K562 (cell line): ENCODE data around the gene CHAC1. TPM values are rescaled to one million over a fixed set of nuclear protein-coding genes. Genes with fewer than 3 reads are reported as not detected.
A peak's percentile ranks its signal among the peaks of the same experiment; 100 is the strongest.

Experiments
- ATAC-seq: fragments of 200-7000 bp; cut with Tn5 transposase; 3 replicates; pipeline ENCODE4 v1.9.1; 2020; ENCODE audit warnings: moderate library complexity
- BruUV-seq: library from RNA; stranded (reverse); fragments of 400-500 nt; replicated peaks from 2 replicates; lab custom pipeline; 2021; lab: Mats Ljungman, UMichigan
- CTCF ChIA-PET: fragments of 300-600 bp; formaldehyde crosslinking; extraction: SDS; loops from one replicate; lab custom pipeline; 2021; ENCODE audit warnings: low intra/inter-chr PET ratio; lab: Yijun Ruan, JAX
- POLR2A ChIA-PET: fragments of 300-600, 350-650 bp; sonication (Branson Sonifier 250); formaldehyde crosslinking; extraction: SDS; loops from one replicate; lab custom pipeline; 2021; ENCODE audit warnings: antibody characterized with exemption, inconsistent platforms; lab: Yijun Ruan, JAX
- DNase-seq, 4 experiments: peaks; one replicate each; pipeline versions ENCODE4 v3.0.0 to v3.0.0-alpha.2; 2011 to 2018; ENCODE audit warnings: low spot score in 3 of 4, mixed read lengths in 3 of 4; ENCODE audit errors: extremely low read depth in 1 of 4
- FAIRE-seq: peaks from 2 replicates; lab custom pipeline; 2011; peaks lifted over from hg19 to GRCh38; lab: Jason Lieb, UNC
- H2AFZ ChIP-seq: 2 replicates; pipeline ENCODE4 v1.6.0; 2011; ENCODE audit warnings: low read depth, low read length, control low read depth, inconsistent platforms
- H3K27ac ChIP-seq: fragments of 200-600 bp; 3 replicates; pipeline ENCODE4 v1.8.0; 2011; ENCODE audit warnings: low read depth, mild to moderate bottlenecking, control low read depth, inconsistent platforms, low read length, moderate library complexity, mixed read lengths; ENCODE audit errors: extremely low read depth
- H3K27me3 ChIP-seq, 2 experiments: fragments of 300-600 bp in 1 of 2; 2 replicates in 1 of 2; 3 replicates in 1 of 2; pipeline versions ENCODE4 v1.6.0 to v1.8.0; 2011; ENCODE audit warnings: inconsistent platforms in 2 of 2, low read length in 2 of 2, mild to moderate bottlenecking in 1 of 2, mixed read lengths in 1 of 2, moderate library complexity in 1 of 2; ENCODE audit not compliant: control insufficient read depth in 2 of 2, insufficient read depth in 2 of 2
- H3K36me3 ChIP-seq: fragments of 300-600 bp; 3 replicates; pipeline ENCODE4 v1.8.0; 2011; ENCODE audit warnings: mild to moderate bottlenecking, low read length, inconsistent platforms; ENCODE audit not compliant: control insufficient read depth, insufficient read depth
- H3K4me1 ChIP-seq, 2 experiments: fragments of 200-600 bp in 1 of 2; replicated peaks in 1 of 2; 2 replicates in 1 of 2; 3 replicates in 1 of 2; pipeline versions ENCODE4 v1.5.1 to v1.8.0; 2011; ENCODE audit warnings: inconsistent platforms in 2 of 2, low read length in 2 of 2, mild to moderate bottlenecking in 1 of 2, mixed read lengths in 1 of 2, moderate library complexity in 1 of 2; ENCODE audit not compliant: control insufficient read depth in 2 of 2, insufficient read depth in 2 of 2
- H3K4me2 ChIP-seq: 2 replicates; pipeline ENCODE4 v1.6.1; 2011; ENCODE audit warnings: low read length, control low read depth, inconsistent platforms, mixed read lengths; ENCODE audit not compliant: insufficient read depth
- H3K4me3 ChIP-seq: fragments of 200-600 bp; sonication (generic), shearing (Covaris generic); 2 replicates; pipeline ENCODE4 v1.5.1; 2016; ENCODE audit warnings: control low read depth, inconsistent platforms
- H3K79me2 ChIP-seq: fragments of 200-600 bp; 3 replicates; pipeline ENCODE4 v1.8.0; 2011; ENCODE audit warnings: low read length, inconsistent platforms; ENCODE audit not compliant: control insufficient read depth, insufficient read depth
- H3K9ac ChIP-seq, 2 experiments: 2 replicates each; pipeline versions ENCODE4 v1.6.0 to v1.6.1; 2011; ENCODE audit warnings: low read depth in 2 of 2, low read length in 2 of 2, control low read depth in 1 of 2, inconsistent platforms in 1 of 2, mild to moderate bottlenecking in 1 of 2, mixed read lengths in 1 of 2; ENCODE audit not compliant: insufficient read depth in 1 of 2
- H3K9me1 ChIP-seq: one replicate; pipeline ENCODE4 v1.6.0; 2011; ENCODE audit warnings: inconsistent platforms, mild to moderate bottlenecking, low read length, moderate library complexity; ENCODE audit not compliant: control insufficient read depth, insufficient read depth
- H3K9me3 ChIP-seq: replicated peaks from 2 replicates; pipeline ENCODE4 v1.5.1; 2011; ENCODE audit warnings: low read depth, low read length, inconsistent platforms; ENCODE audit not compliant: control insufficient read depth, insufficient read depth
- H4K20me1 ChIP-seq: replicated peaks from 2 replicates; pipeline ENCODE4 v1.6.1; 2011; ENCODE audit warnings: low read length, inconsistent platforms, mixed read lengths; ENCODE audit not compliant: control insufficient read depth, insufficient read depth
- BHLHE40 ChIP-seq: IDR thresholded peaks from 2 replicates; pipeline ENCODE4 v1.6.1; 2011; ENCODE audit warnings: low read length, improper control_type of control experiment
- CBX3 ChIP-seq, 2 experiments: IDR thresholded peaks; 1 replicate in 1 of 2; 2 replicates in 1 of 2; pipeline ENCODE4 v1.6.1; 2012; ENCODE audit warnings: inconsistent platforms in 2 of 2, low read length in 2 of 2, borderline replicate concordance in 1 of 2, control low read depth in 1 of 2
- CEBPG ChIP-seq, 3 experiments: fragments of 200-800 bp in 1 of 3; sonication (Bioruptor generic) in 1 of 3; sonication (generic) in 1 of 3; formaldehyde crosslinking in 1 of 3; IDR thresholded peaks in 2 of 3; conservative IDR thresholded peaks in 1 of 3; 2 replicates each; pipeline versions ENCODE4 v1.6.1 to v1.8.0; 2016 to 2022; ENCODE audit warnings: missing compliant biosample characterization in 2 of 3, missing genetic modification characterization in 2 of 3, mild to moderate bottlenecking in 1 of 3, missing genetic modification reagents in 1 of 3
- DMBX1 ChIP-seq: fragments of 250-450 bp; sonication (Bioruptor Pico); IDR thresholded peaks from 2 replicates; pipeline ENCODE4 v1.8.0; 2022; ENCODE audit warnings: inconsistent platforms, mild to moderate bottlenecking, moderate library complexity, borderline replicate concordance
- HCFC1 ChIP-seq: IDR thresholded peaks from 2 replicates; pipeline ENCODE4 v1.6.1; 2012; ENCODE audit warnings: low read depth, low read length, improper control_type of control experiment
- HNRNPK ChIP-seq: fragments of 200-400 bp; formaldehyde crosslinking; IDR thresholded peaks from one replicate; pipeline ENCODE4 v1.6.1; 2018; ENCODE audit warnings: mild to moderate bottlenecking, low read depth, low read length; ENCODE audit not compliant: poor library complexity, severe bottlenecking
- LCOR ChIP-seq: sonication (generic); formaldehyde crosslinking; IDR thresholded peaks from 2 replicates; pipeline ENCODE4 v1.8.0; 2022; ENCODE audit warnings: mild to moderate bottlenecking, missing genetic modification reagents
- MCM7 ChIP-seq, 2 experiments: fragments of 450-650 bp; IDR thresholded peaks; 2 replicates each; pipeline ENCODE4 v1.6.1; 2016 to 2018
- MTA3 ChIP-seq: fragments of 450-650 bp; formaldehyde crosslinking; IDR thresholded peaks from 2 replicates; pipeline ENCODE4 v1.6.1; 2017; ENCODE audit warnings: mild to moderate bottlenecking, borderline replicate concordance
- NFIC ChIP-seq: fragments of 450-650 bp; IDR thresholded peaks from 2 replicates; pipeline ENCODE4 v1.6.1; 2017; ENCODE audit warnings: mild to moderate bottlenecking, inconsistent platforms
- SNIP1 ChIP-seq: fragments of 450-650 bp; IDR thresholded peaks from 2 replicates; pipeline ENCODE4 v1.7.1; 2017; ENCODE audit warnings: low read depth, mild to moderate bottlenecking
- TFAM ChIP-seq: fragments of 250-450 bp; sonication (Bioruptor Pico); conservative IDR thresholded peaks from 2 replicates; pipeline ENCODE4 v1.5.0; 2021; ENCODE audit warnings: mild to moderate bottlenecking, moderate library complexity
- TOE1 ChIP-seq, 2 experiments: fragments of 450-650 bp in 1 of 2; sonication (generic) in 1 of 2; formaldehyde crosslinking in 1 of 2; IDR thresholded peaks; 2 replicates each; pipeline versions ENCODE4 v1.7.1 to v1.8.0; 2016 to 2022; ENCODE audit warnings: borderline replicate concordance in 2 of 2, mild to moderate bottlenecking in 2 of 2, antibody characterized with exemption in 1 of 2, inconsistent platforms in 1 of 2, low read depth in 1 of 2, missing genetic modification reagents in 1 of 2, moderate library complexity in 1 of 2
- ZFP36 ChIP-seq: fragments of 150-350 bp; IDR thresholded peaks from 2 replicates; pipeline ENCODE4 v1.6.1; 2018; ENCODE audit warnings: low read length, low read depth; ENCODE audit not compliant: partially characterized antibody
- WGBS: fragments of 100-300 bp; shearing (Covaris generic); methylation state at CpG from one replicate; pipeline ENCODE4 v1.1.6; 2016; ENCODE audit warnings: low coverage, mixed read lengths; ENCODE audit not compliant: insufficient coverage; ENCODE audit errors: missing lambda C conversion rate; 5-methylcytosine and 5-hydroxymethylcytosine counted together
- in situ Hi-C: fragments of 300-500 bp; cut with MboI; formaldehyde crosslinking; loops from 4 replicates; pipeline ENCODE4 v1.15.0; 2018; ENCODE audit warnings: inconsistent platforms, mixed read lengths
- intact Hi-C: fragments of 100-400 bp; cut with micrococcal nuclease; formaldehyde crosslinking; loops from 2 replicates; pipeline ENCODE4 v1.14.2; 2022
- polyA plus RNA-seq, 8 experiments: library from polyadenylated mRNA; depleted of rRNA in 4 of 8; stranded (reverse) in 5 of 8; unstranded in 3 of 8; fragments of >200 nt; fragmentation: Nextera tagmentation in 2 of 8; fragmentation: Illumina TruSeq in 1 of 8; extraction: Ambion mirVana in 2 of 8; extraction: Trizol in 1 of 8; gene quantifications; 2 replicates each; pipeline versions ENCODE4 v1.2.1 to v1.2.3, GENCODE V29; 2011 to 2014; ENCODE audit warnings: inconsistent platforms in 1 of 8, missing spikeins in 1 of 8
- total RNA-seq, 7 experiments: library from RNA; depleted of rRNA in 6 of 7; stranded (reverse); fragments of >200 nt in 6 of 7; fragmentation: Illumina TruSeq in 2 of 7; extraction: Trizol in 2 of 7; gene quantifications; 2 replicates each; pipeline versions ENCODE4 v1.2.1 to v1.2.3, GENCODE V29; 2011 to 2021; ENCODE audit warnings: low replicate concordance in 1 of 7
- TF ChIP-seq, protein P1 (sequence below): fragments of 250-450 bp; sonication (Bioruptor Pico); IDR thresholded peaks from 2 replicates; pipeline ENCODE4 v1.4.0; 2020; ENCODE audit warnings: mild to moderate bottlenecking, moderate library complexity
- TF ChIP-seq, protein P2 (sequence below): sonication (generic); formaldehyde crosslinking; IDR thresholded peaks from 2 replicates; pipeline ENCODE4 v1.8.1; 2023; ENCODE audit warnings: mild to moderate bottlenecking, missing genetic modification reagents

CHAC1 gene
- total and polyA plus RNA-seq, 9 of the 15 experiments (the other 6 are each of a cell fraction or from before 2014, with no cell fraction given), result 0.47 to 39.0 (median 7.5) TPM

DNA sequence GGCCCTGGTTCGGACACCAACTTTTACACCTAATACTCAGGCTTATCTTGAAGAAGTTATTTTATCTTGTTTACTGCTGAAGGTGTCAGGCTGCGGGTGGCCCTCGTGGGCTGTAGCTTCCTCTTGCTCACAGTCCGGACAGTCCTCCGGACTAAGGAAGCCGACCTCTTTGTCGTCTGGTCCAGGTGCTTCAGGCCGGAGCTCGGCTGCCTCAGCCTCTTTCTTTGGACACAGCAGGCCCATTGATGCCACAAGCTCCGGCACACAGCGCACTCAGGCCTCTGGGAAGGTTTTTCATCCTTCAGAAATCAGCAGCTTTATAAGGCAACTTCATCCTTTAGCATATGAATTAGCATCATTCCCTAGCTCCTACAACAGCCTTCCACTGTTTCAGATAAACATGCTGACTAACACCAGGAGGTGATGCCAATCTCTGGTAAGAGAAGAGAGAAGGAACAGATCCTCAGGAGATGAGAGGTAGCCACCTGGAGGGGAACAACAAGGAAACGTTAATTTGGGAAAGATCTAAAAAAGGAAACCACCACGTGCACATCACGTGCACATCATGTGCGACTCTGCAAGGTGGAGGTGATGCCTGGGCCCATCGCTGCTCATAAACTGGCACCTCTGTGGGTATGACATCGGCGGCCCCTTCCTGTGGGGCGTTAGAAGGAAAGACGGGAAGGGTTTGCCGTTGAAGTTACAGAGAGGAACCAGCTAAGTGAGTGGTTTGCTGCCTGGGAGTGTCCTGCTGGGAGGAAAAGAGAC lies 4.4 kb upstream of the CHAC1 start (continued):
- TF ChIP-seq MTA3 (no peak), BHLHE40 (peak; percentile 69)

DNA sequence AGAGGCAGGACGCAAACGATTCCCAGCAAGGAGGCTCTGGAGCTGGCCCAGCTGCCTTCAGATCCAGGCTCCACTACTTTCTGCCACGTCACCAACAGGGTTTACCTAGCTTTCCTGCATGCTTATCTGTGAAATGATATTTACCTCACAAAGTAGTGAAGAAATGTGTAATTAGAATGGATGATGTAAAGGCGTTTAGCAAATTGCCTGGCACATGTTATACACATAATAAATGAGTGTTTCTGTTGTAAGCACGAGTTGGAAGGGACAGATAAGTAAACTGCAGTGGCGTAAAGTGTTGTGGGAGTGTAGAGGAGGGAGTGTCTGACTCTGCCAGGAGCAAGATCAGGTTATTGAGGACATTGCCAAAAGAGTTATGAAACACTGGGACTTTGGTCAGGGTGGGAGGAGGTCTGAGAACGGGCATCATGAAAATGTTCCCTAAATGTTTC lies 3.5 kb upstream of the CHAC1 start:
- Histone ChIP-seq H3K9me3 (no peaks in the 10 kb centered on the region), H3K4me1 (peaks cover 9 to 23% of the 10 kb centered on the region in 2 experiments; a peak in 4 of 5 replicates), H3K4me2 (no peak overlapping the region), H3K9ac (no peak overlapping the region; a peak in 1 of 4 replicates), H3K27me3 (no peaks in the 10 kb centered on the region; a peak in 1 of 5 replicates), H2AFZ (peak overlapping the region; percentile 78), H4K20me1 (no peaks in the 10 kb centered on the region), H3K79me2 (peaks cover 9% of the 10 kb centered on the region; the same call in 2 of the 3 replicates), H3K36me3 (no peaks in the 10 kb centered on the region; the same call in 2 of the 3 replicates), H3K9me1 (no peaks in the 10 kb centered on the region), H3K27ac (no peak overlapping the region), H3K4me3 (no peak overlapping the region)
- POLR2A ChIA-PET, result interaction anchor here (1.2 kb wide), 1 partner anchor 17 kb away, joined by 4 read pairs; no protein-coding TSS in a partner anchor
- CTCF ChIA-PET, result no interaction called here
- in situ Hi-C loops, result no loop called here
- WGBS, result 26% methylated on average over 7 of the region's 7 CpGs
- DNase-seq (no peak), FAIRE-seq (no peak), ATAC-seq (no peak)
- BruUV-seq, result no TSS peak
- intact Hi-C loops, result no loop called here
- TF ChIP-seq HCFC1, result no peak
- TF ChIP-seq NFIC, result no peak
- TF ChIP-seq LCOR (CRISPR knock-in tag), result no peak
- TF ChIP-seq, protein P1, sequence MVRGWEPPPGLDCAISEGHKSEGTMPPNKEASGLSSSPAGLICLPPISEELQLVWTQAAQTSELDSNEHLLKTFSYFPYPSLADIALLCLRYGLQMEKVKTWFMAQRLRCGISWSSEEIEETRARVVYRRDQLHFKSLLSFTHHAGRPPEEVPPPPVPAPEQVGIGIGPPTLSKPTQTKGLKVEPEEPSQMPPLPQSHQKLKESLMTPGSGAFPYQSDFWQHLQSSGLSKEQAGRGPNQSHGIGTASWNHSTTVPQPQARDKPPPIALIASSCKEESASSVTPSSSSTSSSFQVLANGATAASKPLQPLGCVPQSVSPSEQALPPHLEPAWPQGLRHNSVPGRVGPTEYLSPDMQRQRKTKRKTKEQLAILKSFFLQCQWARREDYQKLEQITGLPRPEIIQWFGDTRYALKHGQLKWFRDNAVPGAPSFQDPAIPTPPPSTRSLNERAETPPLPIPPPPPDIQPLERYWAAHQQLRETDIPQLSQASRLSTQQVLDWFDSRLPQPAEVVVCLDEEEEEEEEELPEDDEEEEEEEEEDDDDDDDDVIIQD (CRISPR knock-in tag), result no peak
- no peak for TF ChIP-seq CEBPG (CRISPR knock-in tag; IDR thresholded peaks at IDR 0.05)
- TF ChIP-seq CEBPG (tag; conservative IDR thresholded peaks at IDR 0.05 in 1 of 2, IDR thresholded peaks at IDR 0.05 in 1 of 2), result 0 out of 4 replicates have a peak, but pooled peaks of 1 of the 2 experiments have one; percentile 42
- TF ChIP-seq, protein P2, sequence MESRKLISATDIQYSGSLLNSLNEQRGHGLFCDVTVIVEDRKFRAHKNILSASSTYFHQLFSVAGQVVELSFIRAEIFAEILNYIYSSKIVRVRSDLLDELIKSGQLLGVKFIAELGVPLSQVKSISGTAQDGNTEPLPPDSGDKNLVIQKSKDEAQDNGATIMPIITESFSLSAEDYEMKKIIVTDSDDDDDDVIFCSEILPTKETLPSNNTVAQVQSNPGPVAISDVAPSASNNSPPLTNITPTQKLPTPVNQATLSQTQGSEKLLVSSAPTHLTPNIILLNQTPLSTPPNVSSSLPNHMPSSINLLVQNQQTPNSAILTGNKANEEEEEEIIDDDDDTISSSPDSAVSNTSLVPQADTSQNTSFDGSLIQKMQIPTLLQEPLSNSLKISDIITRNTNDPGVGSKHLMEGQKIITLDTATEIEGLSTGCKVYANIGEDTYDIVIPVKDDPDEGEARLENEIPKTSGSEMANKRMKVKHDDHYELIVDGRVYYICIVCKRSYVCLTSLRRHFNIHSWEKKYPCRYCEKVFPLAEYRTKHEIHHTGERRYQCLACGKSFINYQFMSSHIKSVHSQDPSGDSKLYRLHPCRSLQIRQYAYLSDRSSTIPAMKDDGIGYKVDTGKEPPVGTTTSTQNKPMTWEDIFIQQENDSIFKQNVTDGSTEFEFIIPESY (CRISPR knock-in tag), result no peak
- no peak for TF ChIP-seq SNIP1
- TF ChIP-seq TOE1 (IDR thresholded peaks at IDR 0.05; ENCODE audit: borderline replicate concordance), result 0 out of 2 replicates have a peak, but pooled peaks have one; percentile 18
- no peak for TF ChIP-seq TOE1 (CRISPR knock-in tag; IDR thresholded peaks at IDR 0.05; ENCODE audit: borderline replicate concordance, low read depth)
- no peak for TF ChIP-seq HNRNPK
- TF ChIP-seq TFAM (CRISPR knock-in tag), result no peak
- no peak for TF ChIP-seq CBX3 (IDR thresholded peaks at IDR 0.05; ENCODE audit: borderline replicate concordance in 1 of 2, low read length in 2 of 2)
- TF ChIP-seq ZFP36, result no peak
- no peak for TF ChIP-seq DMBX1 (CRISPR knock-in tag)
- TF ChIP-seq MCM7 (IDR thresholded peaks at IDR 0.05), result no peak
